Muscle of arm (tissue), 12 donors: ENCODE results near the gene ABRAXAS1. TPM values are rescaled to one million over a fixed set of nuclear protein-coding genes. Genes with fewer than 3 reads are reported as not detected.
A peak's percentile ranks its signal among the peaks of the same experiment; 100 is the strongest.

Experiments used
- DNase-seq: peaks from one replicate; pipeline ENCODE4 v3.0.0-alpha.2; 2013
- polyA plus RNA-seq, 12 donors: library from polyadenylated mRNA; unstranded; fragments of 120-200 nt; gene quantifications; one replicate each; pipeline ENCODE4 v1.2.1, GENCODE V29; 2013; ENCODE audit not compliant: insufficient read length in 12 of 12

The ABRAXAS1 gene
- polyA plus RNA-seq, 12 donors: 30.3 to 53.5 (median 36.8) TPM; not detected in 1

GRCh38 chr4:83456184-83456501 lies 28.8 kb downstream of the ABRAXAS1 start:
- DNase-seq: no peak

- peak; percentile 99 for DNase-seq
These were observed 29.4 kb downstream of the ABRAXAS1 start, which contains the start of the genes HELQ and MRPS18C for GRCh38 chr4:83455281-83456183. HELQ (minus strand) TSS chr4:83455823; CDS start chr4:83455693, 130 bp downstream. MRPS18C (plus strand) TSS chr4:83456058; CDS start chr4:83456078, 20 bp downstream.

- DNase-seq: no peak
These were observed 30.2 kb downstream of the ABRAXAS1 start for GRCh38 chr4:83454686-83455085.

- no peak for DNase-seq
These were observed 35.9 kb downstream of the ABRAXAS1 start for GRCh38 chr4:83449009-83449408.

- no peak for DNase-seq
These were observed 44.0 kb downstream of the ABRAXAS1 start for GRCh38 chr4:83440899-83441298.

- DNase-seq: no peak
These were observed 44.6 kb downstream of the ABRAXAS1 start for GRCh38 chr4:83440148-83440814.

- no peak for DNase-seq
These were observed 46.2 kb downstream of the ABRAXAS1 start for GRCh38 chr4:83438719-83439118.

GRCh38 chr4:83436680-83437079 lies 48.2 kb downstream of the ABRAXAS1 start:
- no peak for DNase-seq

GRCh38 chr4:83431200-83431599 lies 53.7 kb downstream of the ABRAXAS1 start:
- DNase-seq: no peak

GRCh38 chr4:83418211-83418610 lies 66.7 kb downstream of the ABRAXAS1 start:
- DNase-seq: peak; percentile 14

- DNase-seq: no peak
These were observed 67.3 kb downstream of the ABRAXAS1 start for GRCh38 chr4:83417566-83417965.

GRCh38 chr4:83413676-83414075 lies 71.2 kb downstream of the ABRAXAS1 start:
- no peak for DNase-seq

Other genes starting within 250 kb of the ABRAXAS1 start
- 10 to 100 TPM in 4 of 12 donors, 1 to 10 TPM in 6, not detected in 2; 7.9 to 12.6 (median 9.9) TPM for gene COQ2, start 200.3 kb downstream of the ABRAXAS1 start, polyA plus RNA-seq
- 1 to 10 TPM in 3 of 12 donors, under 1 TPM in 7, not detected in 2; 0.20 to 3.2 (median 0.35) TPM for gene HPSE, start 150.3 kb downstream of the ABRAXAS1 start, polyA plus RNA-seq
- 10 to 100 TPM in 11 of 12 donors, not detected in 1; 16.2 to 26.8 (median 18.2) TPM for gene HELQ, start 29.3 kb downstream of the ABRAXAS1 start, polyA plus RNA-seq
- 10 to 100 TPM in 11 of 12 donors, not detected in 1; 25.7 to 72.9 (median 50.3) TPM for gene MRPS18C, start 29.0 kb downstream of the ABRAXAS1 start, polyA plus RNA-seq
- 10 to 100 TPM in 10 of 12 donors, 1 to 10 TPM in 1, not detected in 1; 6.7 to 38.8 (median 17.6) TPM for gene GPAT3, start 51.0 kb upstream of the ABRAXAS1 start, polyA plus RNA-seq